DOHH2 (cell line): ENCODE measurements around the gene GALE.

Source experiments
- H3F3A ChIP-seq: fragments of 200-600 bp; sonication (generic), shearing (Covaris generic); 2 replicates; pipeline ENCODE4 v1.6.0; 2016; ENCODE audit warnings: antibody characterized with exemption, mild to moderate bottlenecking; ENCODE audit not compliant: control insufficient read depth, insufficient read depth
- H3K27ac ChIP-seq: fragments of 200-600 bp; sonication (generic); 2 replicates; pipeline ENCODE4 v1.5.1; 2014; ENCODE audit warnings: low read depth, mild to moderate bottlenecking, low read length, moderate library complexity
- H3K27me3 ChIP-seq: fragments of 200-600 bp; sonication (generic); 2 replicates; pipeline ENCODE4 v1.6.1; 2014; ENCODE audit warnings: mild to moderate bottlenecking, low read length, mixed read lengths; ENCODE audit not compliant: control insufficient read depth
- H3K36me3 ChIP-seq: fragments of 200-600 bp; sonication (generic); 2 replicates; pipeline ENCODE4 v1.6.1; 2014; ENCODE audit warnings: mild to moderate bottlenecking, low read length, moderate library complexity, mixed read lengths; ENCODE audit not compliant: control insufficient read depth
- H3K4me1 ChIP-seq: fragments of 200-600 bp; sonication (generic); 2 replicates; pipeline ENCODE4 v1.6.1; 2014; ENCODE audit warnings: mild to moderate bottlenecking, low read length, mixed read lengths; ENCODE audit not compliant: control insufficient read depth
- H3K4me2 ChIP-seq: fragments of 200-600 bp; sonication (generic); 2 replicates; pipeline ENCODE4 v1.6.0; 2014; ENCODE audit warnings: mild to moderate bottlenecking, low read length, moderate library complexity
- H3K4me3 ChIP-seq: fragments of 200-600 bp; sonication (generic); 2 replicates; pipeline ENCODE4 v1.5.1; 2014; ENCODE audit warnings: mild to moderate bottlenecking, low read length, mixed read lengths
- H3K79me2 ChIP-seq: fragments of 200-600 bp; sonication (generic); 2 replicates; pipeline ENCODE4 v1.6.1; 2014; ENCODE audit warnings: mild to moderate bottlenecking, low read length, mixed read lengths; ENCODE audit not compliant: control insufficient read depth
- H3K9me2 ChIP-seq: fragments of 200-600 bp; sonication (generic); replicated peaks from 2 replicates; pipeline ENCODE4 v1.6.1; 2014; ENCODE audit warnings: mild to moderate bottlenecking, low read length, mixed read lengths; ENCODE audit not compliant: control insufficient read depth
- H3K9me3 ChIP-seq: fragments of 200-600 bp; sonication (generic); 2 replicates; pipeline ENCODE4 v1.6.1; 2014; ENCODE audit warnings: antibody characterized with exemption, low read length, mixed read lengths; ENCODE audit not compliant: control insufficient read depth, insufficient read depth
- H4K20me1 ChIP-seq: fragments of 200-600 bp; sonication (generic); 2 replicates; pipeline ENCODE4 v1.6.0; 2014; ENCODE audit warnings: low read depth, mild to moderate bottlenecking, antibody characterized with exemption, low read length, moderate library complexity; ENCODE audit not compliant: control insufficient read depth, insufficient read depth
- CTCF ChIP-seq: fragments of 200-600 bp; sonication (generic); IDR thresholded peaks from one replicate; pipeline ENCODE4 v1.5.1; 2014; ENCODE audit warnings: antibody characterized with exemption, mild to moderate bottlenecking, low read depth, low read length; ENCODE audit not compliant: poor library complexity, severe bottlenecking
- EZH2phosphoT487 ChIP-seq: fragments of 200-600 bp; sonication (generic); IDR thresholded peaks from 2 replicates; pipeline ENCODE4 v1.6.1; 2017; ENCODE audit warnings: borderline replicate concordance, mild to moderate bottlenecking, antibody characterized with exemption, low read length, moderate library complexity, mixed read lengths

GALE gene

GRCh38 chr1:23751815-23752200 is 48.7 kb downstream of the GALE start:
- no peak for TF ChIP-seq CTCF
- TF ChIP-seq EZH2phosphoT487, result no peak
- Histone ChIP-seq H3K4me1 (peaks cover 7% of the 10 kb centered on the region; the same call in 1 of the 2 replicates), H3K4me3 (no peak overlapping the region), H3K9me3 (no peaks in the 10 kb centered on the region), H3F3A (peaks cover 9% of the 10 kb centered on the region; the same call in 1 of the 2 replicates), H3K27me3 (no peaks in the 10 kb centered on the region), H3K9me2 (no peaks in the 10 kb centered on the region), H3K79me2 (peaks cover 42% of the 10 kb centered on the region), H3K36me3 (peaks cover 95% of the 10 kb centered on the region), H3K4me2 (no peak overlapping the region), H4K20me1 (peaks cover 4% of the 10 kb centered on the region; the same call in 1 of the 2 replicates), H3K27ac (no peak overlapping the region)

GRCh38 chr1:23751050-23751814 is 49.3 kb downstream of the GALE start:
- peaks cover 94% of the 10 kb centered on the region for H3K36me3 ChIP-seq
- H3K9me2 ChIP-seq, result no peaks in the 10 kb centered on the region
- peaks cover 9% of the 10 kb centered on the region; the same call in 1 of the 2 replicates for H3F3A ChIP-seq
- H3K4me1 ChIP-seq, result peaks cover 7% of the 10 kb centered on the region; the same call in 1 of the 2 replicates
- no peak overlapping the region for H3K4me3 ChIP-seq
- peaks cover 4% of the 10 kb centered on the region; the same call in 1 of the 2 replicates for H4K20me1 ChIP-seq
- no peaks in the 10 kb centered on the region for H3K27me3 ChIP-seq
- H3K9me3 ChIP-seq, result no peaks in the 10 kb centered on the region
- no peak overlapping the region for H3K27ac ChIP-seq
- no peak overlapping the region for H3K4me2 ChIP-seq
- no peak for TF ChIP-seq EZH2phosphoT487
- peak; percentile 96 for TF ChIP-seq CTCF
- peaks cover 48% of the 10 kb centered on the region for H3K79me2 ChIP-seq

GRCh38 chr1:23748016-23748415 is 52.5 kb downstream of the GALE start:
- Histone ChIP-seq H3F3A (peaks cover 15% of the 10 kb centered on the region), H3K27ac (no peak overlapping the region), H3K27me3 (no peaks in the 10 kb centered on the region), H3K79me2 (peaks cover 77% of the 10 kb centered on the region), H3K36me3 (peaks cover 76% of the 10 kb centered on the region), H3K4me3 (no peak overlapping the region), H3K4me1 (peaks cover 21% of the 10 kb centered on the region), H3K9me2 (no peaks in the 10 kb centered on the region), H3K9me3 (no peaks in the 10 kb centered on the region), H4K20me1 (peaks cover 13% of the 10 kb centered on the region; the same call in 1 of the 2 replicates), H3K4me2 (no peak overlapping the region)
- TF ChIP-seq CTCF (no peak), EZH2phosphoT487 (no peak)
